HG03520 (cell line): ENCODE data around the gene CYSLTR2.

ENCODE experiments used
- ATAC-seq: cut with Tn5 transposase; IDR thresholded peaks from one replicate; pipeline ENCODE4 v1.9.1; 2021; ENCODE audit warnings: mild to moderate bottlenecking, moderate library complexity; ENCODE audit not compliant: unreplicated experiment

The CYSLTR2 gene

DNA sequence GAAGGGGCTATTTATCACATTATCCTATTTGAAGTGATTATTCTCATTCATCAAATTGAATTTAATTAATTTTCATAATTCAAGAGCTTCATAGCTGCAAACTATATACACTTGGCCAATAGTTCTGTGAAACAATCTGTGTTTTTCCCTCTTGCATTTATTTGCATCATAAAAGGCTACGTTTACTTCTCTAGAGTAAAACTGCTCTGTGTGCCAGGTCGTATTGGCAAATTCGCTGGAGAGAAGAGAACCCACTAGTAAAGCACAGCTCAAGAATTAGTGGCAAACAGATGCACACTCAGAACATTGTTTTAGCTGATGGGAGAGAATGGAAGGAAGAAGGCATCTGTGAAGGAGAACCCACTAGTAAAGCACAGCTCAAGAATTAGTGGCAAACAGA is 81.8 kb downstream of the CYSLTR2 start:
- ATAC-seq, result no peak

DNA sequence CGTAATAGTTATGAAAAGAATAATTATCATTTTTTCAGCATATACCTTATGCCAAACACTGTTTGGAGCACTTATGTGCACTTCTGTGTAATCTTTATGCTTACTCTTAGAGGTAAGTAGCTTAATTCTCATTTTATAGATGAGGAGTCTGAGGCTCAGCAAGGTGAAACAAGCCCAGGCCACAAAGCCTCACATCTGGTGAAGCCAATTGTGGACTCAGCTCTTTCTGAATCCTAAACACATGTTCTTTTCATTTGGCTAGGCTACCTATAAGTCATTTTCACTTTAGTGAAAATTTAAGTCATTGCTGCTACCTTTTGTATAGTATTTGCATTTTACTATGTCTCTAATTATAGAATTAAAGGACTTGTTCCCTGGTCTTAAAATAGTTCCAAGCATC is 84.0 kb downstream of the CYSLTR2 start:
- ATAC-seq, result no peak

DNA sequence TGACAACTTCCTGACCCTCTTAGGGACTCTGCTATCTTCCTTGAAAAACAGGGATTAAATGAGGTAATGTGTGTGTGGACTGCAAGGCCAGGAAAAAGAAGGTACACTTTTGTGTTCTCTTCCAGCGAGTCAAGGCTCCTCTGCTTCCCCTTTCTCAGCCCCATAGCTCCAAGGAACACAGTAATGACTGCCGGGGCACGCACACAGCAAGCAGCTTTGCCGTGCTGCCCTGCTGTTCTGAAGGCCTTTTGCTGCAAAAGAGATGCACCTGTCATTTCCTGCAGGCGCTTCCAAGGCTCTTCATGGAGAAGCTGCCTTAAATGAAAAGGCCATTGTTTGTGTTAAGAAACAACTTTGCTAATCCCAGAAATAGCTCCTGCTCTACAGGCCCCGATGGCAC is 84.6 kb downstream of the CYSLTR2 start:
- ATAC-seq, result no peak

DNA sequence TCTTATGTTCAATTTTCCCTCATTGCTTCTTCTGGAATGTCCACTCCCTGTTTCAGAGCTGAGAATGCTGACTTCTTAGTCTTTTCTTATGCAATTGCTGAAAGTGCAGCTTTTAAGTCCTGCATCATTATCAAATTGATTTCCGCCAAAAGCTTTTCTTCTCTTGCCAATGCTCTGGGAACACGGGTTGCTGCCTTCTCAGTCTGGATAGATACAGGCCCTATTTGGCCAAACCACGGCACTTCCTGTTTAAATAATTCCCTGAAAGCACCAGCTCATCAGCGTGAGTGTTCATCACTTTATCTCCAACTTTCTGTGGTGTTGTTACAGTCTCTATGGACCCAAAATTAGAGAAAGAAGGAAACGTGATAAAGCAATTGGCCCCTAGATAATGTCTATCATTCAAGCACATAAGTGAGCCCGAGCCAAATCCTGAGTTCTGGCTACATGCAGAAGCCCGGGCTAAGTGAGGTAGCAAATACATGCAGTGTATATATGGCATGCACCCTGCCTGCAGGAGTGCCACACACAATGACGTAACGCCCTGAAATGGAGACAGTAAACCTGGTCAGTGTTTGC is 85.7 kb downstream of the CYSLTR2 start:
- no peak for ATAC-seq

DNA sequence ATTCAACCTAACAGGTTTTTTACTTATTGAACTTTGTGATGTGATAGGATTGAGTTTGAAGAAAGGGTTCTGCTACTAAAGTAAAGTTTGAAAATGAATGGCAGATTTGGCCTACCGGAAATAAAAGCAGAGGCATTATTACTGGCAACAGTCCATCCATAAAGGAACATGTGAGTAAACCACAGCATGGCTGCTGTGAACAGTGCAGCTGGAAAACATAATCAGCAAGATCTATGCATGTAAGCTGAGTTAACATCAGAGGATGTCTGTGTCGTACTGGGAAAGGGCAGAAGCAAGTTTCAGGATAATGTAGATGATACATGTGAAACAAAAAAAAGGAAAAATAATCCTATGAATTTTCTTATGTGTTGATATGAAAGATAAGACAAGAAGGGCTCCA is 87.6 kb downstream of the CYSLTR2 start:
- no peak for ATAC-seq

DNA sequence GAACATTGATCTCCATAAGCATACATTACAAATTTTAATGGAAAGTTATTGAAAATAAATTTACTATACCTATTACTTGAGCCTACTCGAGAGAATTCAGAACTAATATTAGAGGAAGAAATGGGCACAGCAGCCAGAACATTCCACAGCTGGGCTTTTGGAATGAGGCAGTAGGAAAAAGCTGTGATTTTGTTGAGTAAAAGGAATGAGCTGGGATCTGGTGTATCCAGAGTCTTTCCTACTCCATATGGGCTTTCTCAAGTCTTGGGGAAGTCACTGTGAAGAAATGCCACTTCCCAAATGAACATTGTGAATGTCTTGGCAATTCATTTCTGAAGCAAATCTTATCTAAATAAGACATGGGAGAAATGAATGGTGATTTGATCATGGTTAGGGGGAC is 93.1 kb downstream of the CYSLTR2 start:
- no peak for ATAC-seq

DNA sequence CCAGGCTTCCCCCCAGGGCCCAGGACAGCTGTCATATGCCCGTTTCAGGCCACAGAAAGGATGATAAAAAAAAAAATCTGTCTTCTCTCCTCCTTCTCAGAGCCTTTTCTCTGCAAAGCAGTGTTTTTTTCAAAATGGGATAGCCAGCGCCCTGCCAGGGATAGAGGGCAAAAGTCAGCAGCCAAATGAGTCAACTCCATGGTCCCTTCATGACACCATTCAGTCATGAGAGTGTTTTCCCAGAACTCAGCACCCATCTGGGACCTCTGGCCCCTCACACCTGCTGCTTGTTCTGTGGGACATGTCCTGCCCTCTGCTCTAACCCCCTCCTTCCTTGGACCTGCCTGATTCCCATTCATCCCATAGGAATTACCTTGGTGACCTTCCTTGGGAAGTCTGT is 95.0 kb downstream of the CYSLTR2 start:
- no peak for ATAC-seq

DNA sequence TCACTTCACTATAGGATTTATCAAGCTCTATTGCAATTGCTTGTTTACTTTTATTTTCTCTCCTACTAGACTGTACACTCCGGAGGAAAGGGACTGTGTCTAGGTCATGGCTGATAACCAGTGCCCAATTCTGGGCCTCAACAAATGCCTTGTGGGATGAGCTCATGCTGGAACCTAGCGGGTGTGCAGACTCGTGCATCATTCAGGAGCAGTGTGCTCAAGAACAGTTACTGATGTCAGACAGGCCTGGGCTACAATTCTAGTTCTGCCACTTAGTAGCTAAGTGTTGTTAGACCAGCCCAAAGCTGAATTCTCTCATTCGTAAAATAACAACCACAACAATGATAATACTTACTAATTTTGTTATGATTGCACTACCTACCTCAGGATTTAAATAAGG is 95.4 kb downstream of the CYSLTR2 start:
- no peak for ATAC-seq

DNA sequence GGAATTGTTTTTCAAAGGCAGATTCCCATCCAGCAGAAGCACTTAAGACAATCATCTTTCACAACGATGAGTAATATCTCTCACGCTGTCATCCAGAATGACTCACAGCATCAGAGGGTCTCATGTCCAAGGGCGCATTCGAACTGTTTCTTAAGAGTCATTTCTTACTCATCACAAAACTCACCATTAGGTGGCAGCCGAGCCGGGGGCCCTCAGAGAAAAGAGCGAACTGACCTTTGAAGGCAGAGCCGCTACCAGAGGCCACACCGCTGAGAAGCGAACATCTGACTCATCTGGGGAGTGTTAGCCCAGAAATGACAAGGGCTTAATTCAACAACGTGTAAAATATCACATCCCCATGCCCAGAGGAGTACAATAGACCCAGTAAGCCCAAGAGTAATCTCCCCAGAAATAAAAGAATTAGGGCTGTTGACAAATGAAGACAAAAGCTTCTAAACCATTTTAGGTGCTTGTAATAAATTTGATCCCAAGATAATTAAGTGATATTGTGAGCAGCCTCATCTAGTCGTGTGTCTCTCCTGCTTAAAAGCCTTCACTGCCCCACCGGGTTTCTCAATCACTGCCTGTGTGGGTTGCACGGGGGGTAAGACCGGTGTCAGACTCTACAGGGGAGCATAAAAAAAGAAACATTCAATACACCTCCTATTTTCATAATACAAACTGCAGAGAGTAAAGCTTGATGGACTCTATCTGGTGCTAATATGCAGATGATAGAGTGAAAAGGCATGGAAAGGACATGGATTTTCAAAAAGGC is 96.2 kb downstream of the CYSLTR2 start:
- peak; percentile 95 for ATAC-seq

DNA sequence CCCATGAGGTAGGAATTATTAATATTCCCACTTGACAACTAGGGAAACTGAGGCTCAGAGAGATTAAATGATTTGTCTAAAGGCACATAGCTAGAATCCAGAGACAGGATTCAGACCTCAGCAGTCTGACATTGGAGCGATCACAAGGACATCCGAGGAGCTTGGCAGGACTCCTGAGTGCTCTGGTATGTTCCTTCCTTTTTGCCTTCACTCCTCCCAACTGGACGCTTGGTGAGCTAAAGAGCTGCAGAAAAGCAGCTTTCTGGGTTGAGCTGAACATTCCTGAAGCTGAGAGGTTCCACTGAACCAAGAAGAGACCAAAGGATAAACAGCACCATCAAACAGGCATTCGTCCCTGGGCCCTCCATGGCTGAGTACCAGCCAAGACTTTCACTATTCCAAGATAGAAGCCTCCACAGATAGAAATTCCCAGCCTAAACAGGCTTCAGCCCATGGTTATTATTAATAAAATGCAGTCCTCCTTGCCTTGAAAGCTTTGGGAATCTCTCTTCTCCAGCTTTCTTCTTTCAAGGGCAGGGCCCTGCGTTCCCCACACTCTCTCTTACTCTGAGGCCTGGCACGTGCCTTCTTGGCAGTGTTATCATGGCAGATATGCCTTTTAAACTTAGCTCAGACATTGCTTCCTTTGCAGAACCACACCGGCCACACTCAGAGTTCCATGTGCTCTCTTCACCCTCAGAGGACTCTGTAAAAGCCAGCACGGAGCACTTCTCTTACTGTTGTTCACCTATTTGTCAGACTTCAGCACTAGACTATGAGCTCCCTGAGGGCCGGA is 97.1 kb downstream of the CYSLTR2 start:
- ATAC-seq, result no peak

DNA sequence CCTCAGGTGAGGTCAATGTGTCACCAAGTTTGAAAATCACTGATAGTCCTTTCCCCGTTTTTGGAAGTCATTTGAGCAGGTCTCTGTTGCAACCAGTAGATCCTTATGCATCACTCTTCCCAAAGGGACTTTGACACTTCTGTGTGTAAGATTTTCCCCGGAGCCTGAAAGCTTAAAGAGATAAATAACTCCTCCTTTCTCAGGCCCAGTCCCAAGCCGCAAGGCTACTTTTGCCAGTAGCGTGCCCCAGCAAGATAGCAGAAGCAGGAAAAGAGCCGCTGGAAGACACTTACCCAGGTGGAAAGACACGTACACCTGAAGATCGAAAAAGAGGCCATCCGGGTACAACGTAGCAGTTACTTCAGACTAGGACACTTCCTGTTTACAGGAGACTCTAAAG is 106.9 kb downstream of the CYSLTR2 start:
- ATAC-seq, result no peak
